Ramos (cell line): Measurements from ENCODE around the gene NLGN2.

Source experiments
- in situ Hi-C: fragments of 300-500 bp; cut with MboI; formaldehyde crosslinking; loops from one replicate; pipeline ENCODE4 v1.14.3; 2022; ENCODE audit warnings: low sequenced_read_pairs; ENCODE audit not compliant: unreplicated experiment

Gene NLGN2

GRCh38 chr17:7460850-7461660 lies 53.4 kb downstream of the NLGN2 start:
- in situ Hi-C loops = no loop called here

- in situ Hi-C loops = no loop called here
These were observed 55.1 kb downstream of the NLGN2 start for GRCh38 chr17:7462474-7463371.

- in situ Hi-C loops = no loop called here
These were observed 55.8 kb downstream of the NLGN2 start for GRCh38 chr17:7463372-7463846.

- in situ Hi-C loops = no loop called here
These were observed 56.4 kb downstream of the NLGN2 start for GRCh38 chr17:7464081-7464480.

- in situ Hi-C loops = no loop called here
These were observed 58.1 kb downstream of the NLGN2 start for GRCh38 chr17:7465597-7466275.

- in situ Hi-C loops = no loop called here
These were observed 58.6 kb downstream of the NLGN2 start for GRCh38 chr17:7466318-7466638.

GRCh38 chr17:7466639-7467341 lies 59.1 kb downstream of the NLGN2 start:
- in situ Hi-C loops = no loop called here

- in situ Hi-C loops = no loop called here
These were observed 59.9 kb downstream of the NLGN2 start for GRCh38 chr17:7467498-7467897.

GRCh38 chr17:7468290-7468689 lies 60.6 kb downstream of the NLGN2 start:
- in situ Hi-C loops = no loop called here

GRCh38 chr17:7468804-7469389 lies 61.3 kb downstream of the NLGN2 start:
- in situ Hi-C loops = no loop called here
